HG03354 (cell line): ENCODE data around the gene DEFB123.
"Not testable (repeated sequence)": the region's sequence is repeated elsewhere in the genome, so short reads cannot be mapped to it uniquely, and the experiment has no call there.

Experiments used
- ATAC-seq: cut with Tn5 transposase; IDR thresholded peaks from one replicate; pipeline ENCODE4 v1.9.1; 2021; ENCODE audit warnings: mild to moderate bottlenecking; ENCODE audit not compliant: unreplicated experiment, poor library complexity, severe bottlenecking

Gene DEFB123, protein sequence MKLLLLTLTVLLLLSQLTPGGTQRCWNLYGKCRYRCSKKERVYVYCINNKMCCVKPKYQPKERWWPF

DNA sequence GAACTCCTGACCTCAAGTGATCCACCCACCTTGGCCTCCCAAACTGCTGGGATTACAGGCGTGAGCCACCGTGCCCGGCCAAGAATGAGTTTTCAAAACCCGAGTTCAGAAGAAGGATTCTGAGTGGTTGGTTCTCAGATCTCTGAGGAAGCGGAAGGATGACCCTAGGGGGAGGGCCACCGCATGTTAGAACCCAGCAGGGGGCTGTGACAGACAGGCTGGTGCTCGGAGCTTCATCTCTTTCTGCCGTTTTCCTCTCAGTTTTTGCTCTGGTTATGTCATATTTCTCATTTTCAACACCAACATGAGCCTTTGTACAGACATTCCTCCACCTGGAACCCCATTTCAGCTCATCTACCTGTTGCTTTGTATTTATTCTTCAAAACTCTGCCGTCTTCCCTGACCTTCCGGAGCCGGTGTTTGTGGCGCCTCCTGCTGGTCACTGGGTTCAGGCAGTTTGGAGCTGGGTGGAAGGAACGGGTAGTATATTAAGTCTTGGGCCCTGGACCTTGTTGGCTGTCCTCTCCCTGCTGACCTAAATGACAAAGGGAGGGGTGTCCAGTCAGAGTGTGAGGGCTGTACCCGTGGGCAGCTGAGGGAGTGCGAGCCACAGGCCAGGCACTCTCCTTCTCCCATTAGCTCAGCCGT, at the start of gene DEFB123:
Gene DEFB123 (plus strand): TSS at position 621 of the 648 bp plus-strand sequence. CDS start 67 bp downstream, outside the sequence.
- ATAC-seq: no peak

DNA sequence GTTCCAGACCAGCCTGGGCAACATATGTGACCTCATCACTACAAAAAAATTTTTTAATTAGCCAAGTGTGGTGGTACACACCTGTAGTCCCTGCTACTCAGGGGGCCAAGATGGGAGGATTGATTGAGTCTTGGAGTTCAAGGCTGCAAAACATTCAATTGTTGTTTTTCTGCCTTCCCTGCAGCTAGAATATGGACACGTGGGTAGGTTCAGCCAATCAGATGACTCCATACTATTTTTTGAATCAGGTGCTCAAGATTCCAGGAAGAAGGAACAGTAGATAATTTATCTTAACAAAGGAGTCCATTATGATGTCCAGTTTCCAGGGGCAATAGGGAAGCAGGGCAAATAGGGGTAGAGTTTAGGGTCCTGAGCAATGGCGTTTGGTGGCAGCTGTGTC, 47.6 kb upstream of the DEFB123 start:
- no peak for ATAC-seq

DNA sequence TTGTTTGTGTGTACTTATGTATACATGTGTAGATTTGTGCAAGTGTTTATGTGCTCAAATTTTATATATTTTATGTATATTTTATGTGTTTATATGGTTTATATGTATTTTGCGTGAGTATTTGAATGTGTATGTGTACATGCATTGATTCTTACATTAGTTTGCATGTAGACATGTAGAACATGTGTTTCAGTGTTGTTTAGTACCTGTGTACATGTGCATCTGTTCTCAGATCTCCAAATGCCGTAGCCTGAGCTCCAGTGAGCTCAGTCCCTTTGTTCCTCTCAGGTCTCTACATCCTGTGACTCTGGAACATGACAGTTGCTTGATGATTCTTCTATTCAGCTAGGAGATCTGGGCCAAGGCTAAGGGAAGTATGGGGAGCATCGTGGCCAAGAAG, 45.5 kb upstream of the DEFB123 start:
- ATAC-seq: no peak

DNA sequence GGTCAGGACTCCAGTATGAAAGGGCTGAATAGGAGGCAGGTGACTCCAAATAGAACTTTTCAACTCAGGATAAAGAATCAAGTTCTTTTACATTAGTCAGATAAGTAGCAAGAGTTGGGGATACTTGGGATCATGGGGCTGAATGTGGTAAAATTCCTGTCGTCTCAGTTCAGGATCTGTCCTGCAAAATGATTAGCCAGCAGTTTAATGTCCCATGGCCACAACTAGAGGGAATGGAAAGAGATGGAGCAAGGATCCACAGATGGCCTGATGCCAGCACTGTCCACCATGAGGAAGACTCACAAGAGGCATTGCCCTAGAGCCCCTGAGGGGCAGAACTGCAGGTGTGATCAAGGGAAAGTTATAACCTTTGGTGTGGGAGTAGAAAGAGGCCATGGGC, 36.5 kb upstream of the DEFB123 start:
- no peak for ATAC-seq

DNA sequence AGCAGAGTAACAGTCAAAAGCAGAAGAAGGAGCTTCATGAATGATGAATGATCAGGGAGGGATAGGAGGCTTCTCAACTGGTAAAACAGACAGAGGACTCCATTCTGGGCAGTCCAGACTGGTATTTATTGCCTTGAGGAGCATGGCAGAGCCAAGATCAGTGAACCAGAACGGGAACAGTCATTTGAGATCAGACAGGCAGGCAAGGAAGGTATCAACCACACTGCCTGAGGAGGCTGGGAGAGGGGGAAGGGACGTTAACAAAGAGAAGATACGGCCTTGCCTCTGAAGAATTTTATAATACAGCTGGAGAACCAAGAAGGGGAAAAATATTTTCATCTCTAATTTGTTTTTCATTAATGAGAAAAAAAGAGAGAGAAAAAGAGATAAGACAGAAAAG, 34.3 kb upstream of the DEFB123 start, which contains the start of gene DEFB121:
Gene DEFB121 (minus strand): TSS at position 101 of the 400 bp plus-strand sequence. CDS start 63 bp downstream, at position 38.
- no peak for ATAC-seq

DNA sequence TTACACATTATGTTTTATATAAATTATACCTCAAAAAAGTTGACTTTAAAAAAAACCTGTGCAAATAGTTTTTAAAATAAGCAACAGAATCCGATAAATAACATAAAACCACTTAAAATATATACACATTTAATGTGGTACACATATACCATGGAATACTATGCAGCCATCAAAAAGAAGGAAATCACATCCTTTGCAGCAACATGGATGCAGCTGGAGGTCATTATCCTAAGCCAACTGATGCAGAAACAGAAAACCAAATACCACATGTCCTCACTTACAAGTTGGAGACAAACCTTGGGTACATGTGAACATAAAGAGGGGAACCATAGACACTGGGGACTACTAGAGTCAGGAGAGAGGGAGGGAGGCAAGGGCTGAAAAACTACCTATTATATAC, 30.4 kb upstream of the DEFB123 start:
- ATAC-seq: no peak

DNA sequence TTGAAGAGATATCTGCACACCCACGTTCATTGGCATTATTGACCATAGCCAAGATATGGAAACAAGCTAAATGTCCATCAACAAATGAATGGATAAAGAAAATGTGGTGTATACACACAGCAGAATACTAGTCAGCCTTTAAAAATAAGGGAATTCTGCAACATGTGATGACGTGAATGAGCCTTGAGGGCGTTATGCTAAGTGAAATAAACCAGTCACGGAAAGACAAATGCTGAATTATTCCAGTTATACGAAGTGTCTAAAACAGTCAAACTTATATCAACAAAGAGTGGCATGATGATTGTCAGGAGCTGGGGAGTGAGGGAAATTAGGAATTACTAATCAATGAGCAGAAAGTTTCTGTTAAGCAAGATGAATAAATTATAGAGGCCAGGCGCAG, 26.1 kb upstream of the DEFB123 start:
- no peak for ATAC-seq

DNA sequence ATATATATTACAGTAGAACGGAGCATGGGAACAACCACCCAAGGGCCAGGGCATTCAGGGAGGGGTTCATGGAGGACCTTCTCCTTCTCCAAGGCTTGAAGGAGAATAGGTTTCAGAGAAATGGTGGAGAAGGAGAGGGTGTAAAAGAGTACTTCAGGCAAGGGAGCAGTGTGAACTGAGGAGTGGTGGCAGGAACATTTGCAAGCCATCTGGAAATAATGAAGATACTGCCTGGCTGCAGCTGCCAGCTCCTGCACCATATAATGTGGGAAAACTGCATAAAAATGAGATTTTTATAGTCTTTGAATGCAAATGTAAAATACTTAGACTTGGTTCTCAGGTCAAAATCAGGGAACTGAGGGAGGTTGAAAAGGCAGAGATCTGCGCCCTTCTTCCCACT, 24.8 kb upstream of the DEFB123 start:
- no peak for ATAC-seq

DNA sequence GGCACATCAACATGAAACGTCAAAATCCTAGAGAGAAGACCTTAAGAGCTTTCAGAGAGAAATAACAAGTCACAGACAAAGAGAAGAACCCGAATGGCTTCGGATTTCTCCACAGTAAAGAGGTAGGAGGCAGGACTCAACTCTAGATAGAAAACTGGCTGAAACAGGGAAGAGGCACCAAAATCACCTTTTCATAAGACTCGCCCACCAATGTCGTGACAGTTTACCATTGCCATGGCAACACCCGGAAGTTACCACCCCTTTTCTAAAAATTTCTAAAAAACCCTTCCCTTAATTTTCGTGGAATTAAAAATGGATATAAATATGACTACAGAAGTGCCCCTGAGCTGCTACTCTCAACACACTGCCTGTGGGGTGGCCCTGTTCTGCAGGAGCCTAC, 22.1 kb upstream of the DEFB123 start:
- ATAC-seq: no peak

DNA sequence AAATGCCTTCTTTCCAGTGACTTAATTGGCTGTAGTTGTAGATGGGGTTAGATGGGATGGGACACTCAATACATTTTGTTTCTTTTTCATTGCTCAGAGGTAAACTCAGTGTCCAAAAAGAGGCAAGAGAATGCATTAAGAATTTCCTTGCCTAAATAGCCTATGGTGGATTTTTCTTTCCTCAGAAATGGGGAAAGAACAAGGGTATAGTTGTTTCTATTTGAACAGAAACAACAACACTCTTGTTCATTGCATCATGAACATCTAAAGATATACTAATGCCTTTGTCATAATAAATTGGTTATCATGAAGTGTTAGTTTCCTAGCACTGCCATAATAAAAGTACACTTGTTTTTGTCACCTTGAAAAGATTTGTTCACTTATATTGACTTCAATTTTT, 14.6 kb upstream of the DEFB123 start:
- no peak for ATAC-seq

DNA sequence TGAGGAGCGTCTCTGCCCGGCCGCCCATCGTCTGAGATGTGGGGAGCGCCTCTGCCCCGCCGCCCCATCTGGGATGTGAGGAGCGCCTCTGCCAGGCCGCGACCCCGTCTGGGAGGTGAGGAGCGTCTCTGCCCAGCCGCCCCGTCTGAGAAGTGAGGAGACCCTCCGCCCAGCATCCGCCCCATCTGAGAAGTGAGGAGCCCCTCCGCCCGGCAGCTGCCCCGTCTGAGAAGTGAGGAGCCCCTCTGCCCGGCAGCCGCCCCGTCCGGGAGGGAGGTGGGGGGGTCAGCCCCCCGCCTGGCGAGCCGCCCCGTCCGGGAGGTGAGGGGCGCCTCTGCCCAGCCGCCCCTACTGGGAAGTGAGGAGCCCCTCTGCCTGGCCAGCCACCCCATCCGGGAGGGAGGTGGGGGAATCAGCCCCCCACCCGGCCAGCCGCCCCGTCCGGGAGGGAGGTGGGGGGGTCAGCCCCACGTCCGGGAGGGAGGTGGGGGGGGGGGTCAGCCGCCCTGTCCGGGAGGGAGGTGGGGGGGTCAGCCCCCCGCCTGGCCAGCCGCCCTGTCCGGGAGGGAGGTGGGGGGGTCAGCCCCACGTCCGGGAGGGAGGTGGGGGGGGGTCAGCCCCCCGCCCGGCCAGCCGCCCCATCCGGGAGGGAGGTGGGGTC, 13.4 kb upstream of the DEFB123 start:
- not testable (repeated sequence) for ATAC-seq

DNA sequence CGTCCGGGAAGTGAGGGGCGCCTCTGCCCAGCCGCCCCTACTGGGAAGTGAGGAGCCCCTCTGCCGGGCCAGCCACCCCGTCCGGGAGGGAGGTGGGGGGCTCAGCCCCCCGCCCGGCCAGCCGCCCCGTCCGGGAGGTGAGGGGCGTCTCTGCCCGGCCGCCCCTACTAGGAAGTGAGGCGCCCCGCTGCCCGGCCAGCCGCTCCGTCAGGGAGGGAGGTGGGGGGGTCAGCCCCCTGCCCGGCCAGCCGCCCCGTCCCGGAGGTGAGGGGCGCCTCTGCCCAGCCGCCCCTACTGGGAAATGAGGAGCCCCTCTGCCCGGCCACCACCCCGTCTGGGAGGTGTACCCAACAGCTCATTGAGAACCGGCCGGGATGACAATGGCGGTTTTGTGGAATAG, 12.9 kb upstream of the DEFB123 start:
- not testable (repeated sequence) for ATAC-seq

DNA sequence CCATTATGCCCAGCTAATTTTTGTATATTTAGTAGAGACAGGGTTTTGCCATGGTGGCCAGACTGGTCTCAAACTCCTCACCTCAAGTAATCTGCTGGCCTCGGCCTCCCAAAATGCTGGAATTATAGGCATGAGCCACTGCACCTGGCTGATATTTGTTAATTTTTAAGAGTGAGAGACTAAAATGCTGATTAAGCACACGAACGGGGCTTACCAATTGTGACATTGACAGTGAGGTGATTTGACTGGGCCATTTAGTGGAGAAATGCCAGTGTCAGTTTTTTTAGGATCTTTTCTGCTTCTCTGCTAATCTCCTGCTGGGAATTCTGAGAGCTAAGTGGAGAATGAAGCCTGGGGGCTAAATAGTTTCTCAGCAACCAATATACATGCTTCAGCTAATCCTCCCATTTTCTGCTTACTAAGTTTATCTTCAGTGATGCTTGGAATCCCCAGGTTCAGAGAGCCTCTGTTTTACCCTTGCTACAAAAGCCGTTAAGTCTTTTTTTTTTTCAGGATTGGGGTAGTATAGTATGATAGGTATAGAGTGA, 9.8 kb upstream of the DEFB123 start:
- ATAC-seq: no peak

DNA sequence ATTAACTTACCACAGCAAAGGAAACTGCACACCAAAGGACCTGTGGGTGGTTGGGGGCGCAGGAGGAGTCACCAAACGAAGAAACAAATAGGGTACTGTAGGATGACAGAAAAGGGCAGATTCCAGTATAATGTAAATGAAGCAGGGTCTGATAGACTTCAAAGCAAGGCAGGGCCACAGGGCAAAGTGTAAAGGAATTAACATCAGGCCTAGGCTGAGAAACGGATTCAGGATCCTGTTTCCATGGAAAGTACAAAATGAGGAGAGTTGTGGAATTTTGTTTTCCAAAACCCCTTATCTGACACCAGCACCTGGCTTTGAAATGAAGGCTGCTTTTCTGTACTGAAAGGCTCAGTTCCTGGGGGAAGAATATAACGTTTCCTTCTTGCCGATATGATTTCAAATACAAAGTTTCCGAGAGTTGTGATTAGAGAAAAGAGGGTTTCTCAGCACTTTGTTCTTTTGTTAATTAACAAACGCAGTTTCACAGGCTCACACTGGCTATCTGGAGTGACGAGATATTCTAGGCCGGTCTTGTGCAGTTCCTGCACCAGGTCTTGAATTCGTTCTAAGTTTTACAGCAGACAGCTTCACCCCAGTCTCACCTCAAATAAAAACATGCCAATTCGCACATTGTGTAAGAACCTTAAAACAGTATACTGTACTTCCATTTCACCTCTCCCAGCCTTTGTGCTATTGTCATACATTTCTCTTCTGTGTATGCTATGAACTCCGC, 5.8 kb downstream of the DEFB123 start:
- no peak for ATAC-seq

DNA sequence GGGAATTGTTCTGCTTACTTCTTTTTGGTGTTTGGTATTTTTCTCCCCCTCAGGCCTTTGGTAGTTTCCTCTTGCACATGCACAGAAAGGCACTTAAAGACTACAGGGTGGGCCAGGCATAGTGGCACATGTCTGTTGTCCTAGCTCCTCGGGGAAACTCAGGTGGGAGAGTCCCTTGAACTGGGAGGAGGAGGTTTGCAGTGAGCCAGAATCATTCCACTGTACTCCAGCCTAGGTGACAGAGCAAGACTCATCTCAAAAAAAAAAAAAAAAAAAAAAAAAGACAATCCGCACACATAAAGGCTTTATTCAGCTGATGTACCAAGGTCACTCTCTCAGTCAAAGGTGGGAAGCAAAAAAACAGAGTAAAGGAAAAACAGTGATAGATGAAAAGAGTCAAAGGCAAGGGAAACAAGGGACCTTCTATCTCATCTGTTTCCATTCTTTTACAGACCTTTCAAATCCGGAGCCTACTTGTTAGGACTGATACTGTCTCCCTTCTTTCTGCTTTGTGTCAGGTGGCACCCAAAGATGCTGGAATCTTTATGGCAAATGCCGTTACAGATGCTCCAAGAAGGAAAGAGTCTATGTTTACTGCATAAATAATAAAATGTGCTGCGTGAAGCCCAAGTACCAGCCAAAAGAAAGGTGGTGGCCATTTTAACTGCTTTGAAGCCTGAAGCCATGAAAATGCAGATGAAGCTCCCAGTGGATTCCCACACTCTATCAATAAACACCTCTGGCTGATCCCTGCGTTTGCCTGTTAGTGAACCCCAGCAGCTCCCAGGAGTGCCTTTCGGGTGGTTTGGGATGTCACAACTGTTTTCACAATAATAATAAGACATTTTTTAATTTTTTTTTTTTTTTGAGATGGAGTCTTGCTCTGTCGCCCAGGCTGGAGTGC, 9.3 kb downstream of the DEFB123 start:
- ATAC-seq: no peak

DNA sequence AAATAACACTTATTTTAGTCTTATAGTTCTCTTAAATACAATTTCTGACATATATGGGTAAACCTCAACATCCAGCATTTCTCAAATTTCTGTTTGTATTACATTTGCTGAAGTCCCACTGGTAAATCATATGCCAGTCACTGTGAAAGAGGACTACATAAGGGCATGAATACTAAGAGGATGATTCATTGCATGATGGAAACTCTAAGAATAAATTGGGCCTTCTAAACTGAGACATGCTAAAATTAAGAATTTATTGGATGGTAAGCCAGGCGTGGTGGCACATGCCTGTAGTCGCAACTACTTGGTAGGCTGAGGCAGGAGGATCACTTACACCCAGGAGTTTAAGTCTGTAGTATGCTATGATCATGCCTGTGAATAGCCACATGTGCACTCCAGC, 12.1 kb downstream of the DEFB123 start:
- ATAC-seq: no peak

DNA sequence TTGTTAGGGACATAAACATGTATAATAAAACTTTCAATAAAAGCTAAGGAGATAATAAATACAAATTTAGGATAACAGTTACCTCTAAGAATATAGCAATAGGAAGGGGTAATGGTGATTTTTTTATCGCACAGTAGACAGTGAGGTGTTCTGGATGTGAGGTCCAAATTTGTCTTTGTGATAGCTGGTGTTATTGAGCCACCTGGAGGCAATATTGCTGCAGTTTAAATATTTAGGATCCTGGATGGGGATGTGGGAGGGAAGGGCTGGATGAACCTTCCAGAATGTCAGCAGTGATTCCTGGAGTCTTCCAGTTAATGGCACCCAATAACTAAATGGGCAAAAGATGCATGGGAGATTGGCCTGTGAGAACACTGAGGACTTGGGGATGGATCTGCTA, 13.9 kb downstream of the DEFB123 start:
- no peak for ATAC-seq

DNA sequence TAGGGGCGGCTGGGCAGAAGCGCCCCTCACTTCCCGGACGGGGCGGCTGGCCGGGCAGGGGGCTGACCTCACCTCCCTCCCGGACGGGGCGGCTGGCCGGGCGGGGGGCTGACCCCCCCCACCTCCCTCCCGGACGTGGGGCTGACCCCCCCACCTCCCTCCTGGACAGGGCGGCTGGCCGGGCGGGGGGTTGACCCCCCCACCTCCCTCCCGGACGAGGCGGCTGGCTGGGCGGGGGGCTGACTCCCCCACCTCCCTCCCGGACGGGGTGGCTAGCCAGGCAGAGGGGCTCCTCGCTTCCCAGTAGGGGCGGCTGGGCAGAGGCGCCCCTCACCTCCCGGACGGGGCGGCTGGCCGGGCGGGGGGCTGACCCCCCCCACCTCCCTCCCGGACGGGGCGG, 30.5 kb downstream of the DEFB123 start:
- ATAC-seq: not testable (repeated sequence)
